ENCODE results near the gene SHC3.

Gene SHC3

DNA sequence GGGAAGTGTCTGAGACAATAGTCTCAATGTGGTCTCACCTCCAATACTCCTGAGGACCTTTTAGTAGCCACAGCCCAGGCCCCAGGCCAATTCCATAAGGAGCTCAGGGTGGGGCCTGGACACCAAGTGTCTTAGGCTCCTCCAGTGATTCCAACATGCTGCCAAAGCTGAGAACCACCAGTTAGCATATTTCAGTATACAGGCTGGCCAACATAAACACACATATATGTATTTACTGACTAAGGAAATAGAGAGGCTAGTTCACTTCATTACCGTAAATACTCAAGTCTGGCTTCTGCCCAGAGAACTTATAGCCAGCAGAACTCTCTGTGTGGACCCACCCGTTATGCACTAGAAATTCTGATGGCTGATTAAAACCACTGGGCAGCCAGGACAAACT lies 163.3 kb downstream of the SHC3 start:
- no peak for FAIRE-seq

DNA sequence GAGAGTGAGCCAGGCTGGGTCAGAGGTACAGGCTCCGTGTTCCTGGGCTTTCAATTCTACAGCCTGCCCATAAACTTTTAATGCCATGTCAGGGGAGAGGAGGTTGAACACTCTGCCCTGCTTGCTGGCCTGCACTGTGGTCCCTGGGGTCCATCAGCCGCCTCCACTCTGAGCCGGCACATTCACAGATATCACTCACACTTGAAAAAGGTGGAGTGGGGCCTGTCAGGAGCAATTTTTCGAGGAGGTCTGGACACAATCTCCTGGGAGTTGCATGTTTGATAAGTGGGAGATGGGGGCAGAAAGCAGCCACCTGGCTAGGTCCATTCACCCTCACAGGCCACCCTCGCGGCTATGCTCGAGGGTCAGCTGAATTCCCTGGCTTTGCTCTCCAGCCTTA lies 164.5 kb downstream of the SHC3 start:
- no peak for FAIRE-seq

DNA sequence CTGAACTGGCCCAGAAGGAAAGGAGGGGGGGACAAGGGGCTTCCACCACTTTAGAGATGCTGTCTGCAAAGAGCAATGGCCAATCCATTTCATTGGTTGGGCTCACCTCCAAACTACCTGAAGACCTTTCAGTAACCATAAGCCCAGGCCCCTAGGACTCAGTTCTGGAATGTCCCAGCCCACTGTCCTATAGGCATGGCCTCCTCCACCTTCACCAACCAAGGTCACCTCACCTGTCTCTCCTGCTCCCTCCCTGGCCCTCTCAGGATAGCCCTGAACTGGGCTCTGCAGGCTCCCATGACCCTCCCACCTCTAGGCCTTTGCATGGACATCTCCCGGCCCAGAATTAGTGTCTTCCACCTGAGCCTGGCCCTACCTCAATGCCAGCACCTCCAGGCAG lies 165.0 kb downstream of the SHC3 start:
- FAIRE-seq = no peak

- no peak for FAIRE-seq
These were observed 166.2 kb downstream of the SHC3 start for GRCh38 chr9:89012294-89013042.

GRCh38 chr9:89011683-89012082 lies 166.9 kb downstream of the SHC3 start:
- FAIRE-seq = no peak

GRCh38 chr9:89010526-89011111 lies 168.0 kb downstream of the SHC3 start:
- FAIRE-seq = no peak

- no peak for FAIRE-seq
These were observed 168.6 kb downstream of the SHC3 start for GRCh38 chr9:89010056-89010455.

- FAIRE-seq = no peak
These were observed 169.1 kb downstream of the SHC3 start for GRCh38 chr9:89009546-89009840.

DNA sequence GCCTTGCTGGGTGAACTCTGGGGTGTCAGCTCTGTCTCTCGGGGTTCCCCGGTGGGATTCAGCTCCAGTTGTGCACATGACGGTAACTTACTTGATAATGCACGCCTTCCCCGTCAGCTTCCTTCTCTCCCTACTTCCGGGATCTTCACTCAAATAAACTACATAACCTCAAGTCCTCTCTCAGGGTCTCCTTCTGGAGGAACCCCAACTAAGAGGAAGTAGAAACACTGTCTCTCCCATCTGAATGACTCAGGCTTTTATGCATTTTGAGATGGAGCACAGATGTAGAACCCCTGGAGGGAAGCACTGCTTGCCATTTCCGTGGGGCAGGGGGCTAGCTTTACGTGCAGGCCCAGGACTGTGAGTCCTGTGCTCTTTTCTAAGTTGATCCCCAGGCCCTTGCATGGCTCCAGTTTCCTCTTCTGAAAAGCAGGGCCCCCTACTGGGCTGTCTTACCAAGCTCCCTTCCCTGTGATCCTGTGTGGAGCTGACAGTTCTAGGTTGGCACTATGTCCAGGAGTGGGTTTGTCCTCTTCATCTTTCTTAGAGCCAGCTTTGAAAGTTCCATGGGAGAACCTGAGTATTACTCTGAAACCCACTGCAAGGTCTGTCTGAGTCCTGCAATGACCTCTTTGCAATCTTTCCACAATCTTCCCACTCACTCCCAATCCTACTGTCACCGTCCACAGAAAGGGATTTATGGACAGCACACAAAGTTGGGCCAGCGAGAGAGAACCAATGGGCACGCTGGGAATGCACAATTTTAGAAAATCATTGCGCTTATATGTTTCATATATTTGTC lies 169.7 kb downstream of the SHC3 start:
- no peak for FAIRE-seq

DNA sequence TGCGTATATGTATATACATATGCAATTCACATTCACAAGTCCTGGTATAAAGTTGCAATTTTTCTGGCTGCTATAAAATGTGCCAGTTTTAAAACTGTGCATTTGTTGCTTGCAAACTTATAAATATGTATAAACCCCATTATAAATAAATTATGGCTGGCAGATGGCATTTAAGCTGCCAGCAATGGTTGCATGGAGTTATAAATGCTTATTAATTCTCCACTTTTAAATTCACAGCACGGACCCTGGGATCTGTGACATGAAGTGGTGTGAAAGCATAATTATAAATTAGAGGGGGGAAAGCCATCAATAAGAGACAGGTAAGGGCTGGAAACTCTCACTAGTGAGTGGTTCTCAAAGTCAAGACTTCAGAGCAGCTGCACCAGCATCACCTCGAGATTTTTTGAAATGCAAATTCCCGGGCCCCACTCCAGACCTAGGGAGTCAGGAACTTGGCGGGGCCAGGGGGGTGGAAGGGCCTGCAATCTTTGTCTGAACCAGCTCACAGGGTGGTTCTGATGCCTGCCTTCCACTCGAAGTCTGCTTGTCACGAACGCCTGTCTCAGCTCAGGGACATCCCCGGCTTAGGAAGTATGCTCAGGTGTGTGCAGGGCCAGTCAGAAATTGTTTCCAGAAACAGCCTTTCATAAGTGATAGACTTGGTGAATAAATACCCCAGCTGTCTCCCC lies 170.4 kb downstream of the SHC3 start:
- no peak for FAIRE-seq

- no peak for FAIRE-seq
These were observed 171.3 kb downstream of the SHC3 start for GRCh38 chr9:89006996-89007967.

GRCh38 chr9:89006267-89006666 lies 172.4 kb downstream of the SHC3 start:
- FAIRE-seq = peak; percentile 60

DNA sequence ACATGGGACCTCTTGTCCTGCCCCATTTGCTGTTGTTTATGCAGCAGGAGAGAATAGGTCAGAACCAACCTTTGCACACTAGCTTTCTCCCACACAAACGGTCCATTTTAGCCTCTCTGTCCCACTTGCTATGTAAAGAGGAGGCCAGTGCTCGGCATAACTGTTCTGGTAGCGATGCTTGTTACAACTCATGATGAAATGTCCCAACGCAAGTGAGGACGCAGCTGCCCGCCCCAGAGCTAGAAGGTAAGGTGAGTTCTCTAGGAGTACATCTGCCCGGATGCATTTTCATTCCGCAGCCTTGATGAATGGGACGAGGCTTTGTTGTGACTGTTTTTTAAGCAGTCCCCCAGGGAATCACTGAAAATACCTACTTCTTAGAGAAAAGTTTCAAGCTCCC lies 173.3 kb downstream of the SHC3 start:
- FAIRE-seq = no peak

GRCh38 chr9:89002987-89003386 lies 175.6 kb downstream of the SHC3 start:
- no peak for FAIRE-seq

- no peak for FAIRE-seq
These were observed 176.6 kb downstream of the SHC3 start for GRCh38 chr9:89001917-89002540.

- FAIRE-seq = peak; percentile 48
These were observed 177.4 kb downstream of the SHC3 start for GRCh38 chr9:89000973-89001916.

DNA sequence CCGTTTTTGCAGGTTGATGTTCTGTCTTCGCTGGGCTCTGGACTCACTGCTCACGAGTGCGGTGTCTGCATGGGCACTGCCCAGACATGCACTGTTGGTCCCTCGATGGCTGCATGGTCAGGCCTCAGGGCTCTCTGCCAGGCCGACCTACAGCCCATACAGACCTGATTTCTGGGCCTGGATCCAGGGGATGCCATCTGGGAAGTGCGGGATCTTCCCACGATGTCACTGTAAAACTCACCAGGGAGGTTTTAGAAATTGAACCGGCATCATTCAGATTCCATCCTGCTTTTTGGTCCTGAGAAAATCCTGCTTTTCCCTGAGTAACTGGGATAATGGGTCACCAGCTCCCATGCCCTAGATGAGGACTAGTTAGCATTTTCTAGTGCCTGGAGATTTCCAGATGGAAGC lies 178.2 kb downstream of the SHC3 start:
- no peak for FAIRE-seq

- FAIRE-seq = no peak
These were observed 179.7 kb downstream of the SHC3 start for GRCh38 chr9:88998911-88999310.

DNA sequence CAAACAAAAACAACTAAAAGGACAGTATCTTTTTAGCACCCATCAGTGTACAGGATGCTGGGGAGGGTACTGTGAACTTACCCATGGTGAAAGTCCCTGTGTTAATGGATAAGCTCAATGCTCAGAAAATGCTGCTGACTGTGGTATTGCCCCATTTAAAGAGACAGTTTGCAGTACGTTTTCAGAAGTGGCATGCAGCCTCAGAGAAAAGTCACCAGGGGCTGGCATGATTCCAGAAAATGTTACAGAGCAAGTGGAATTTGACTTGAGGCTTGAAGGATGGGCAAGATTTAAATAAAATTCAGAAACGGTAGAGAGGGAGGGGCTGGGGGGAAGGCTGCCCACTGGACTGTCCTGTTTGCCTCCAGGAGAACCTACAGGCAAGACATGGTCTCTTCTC lies 180.1 kb downstream of the SHC3 start:
- no peak for FAIRE-seq

DNA sequence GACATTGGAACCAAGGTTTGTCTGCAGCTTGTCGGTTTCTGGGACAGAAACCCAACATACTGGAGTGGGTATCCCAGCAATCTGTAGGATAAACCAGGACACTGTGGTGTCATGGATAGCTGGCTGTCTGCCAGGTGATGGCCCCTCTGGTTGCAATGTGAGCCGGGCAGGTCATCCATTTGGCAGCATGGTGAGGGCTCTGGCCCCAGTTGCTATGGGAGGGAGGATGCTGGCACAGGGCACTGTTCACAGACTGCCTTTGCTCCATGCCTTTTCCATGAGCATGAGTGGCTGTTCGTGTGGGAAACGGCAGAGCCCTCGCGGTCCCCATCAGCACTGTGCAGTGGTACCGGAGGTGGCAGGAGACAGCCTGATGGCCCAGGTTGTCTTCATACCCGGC lies 181.0 kb downstream of the SHC3 start:
- no peak for FAIRE-seq

GRCh38 chr9:88996921-88997235 lies 181.7 kb downstream of the SHC3 start:
- FAIRE-seq = no peak
